Muscle of leg (tissue), 11 donors: ENCODE data around the gene ABCC12. TPM values are rescaled to one million over a fixed set of nuclear protein-coding genes. Genes with fewer than 3 reads are reported as not detected.
A peak's percentile ranks its signal among the peaks of the same experiment; 100 is the strongest.

ENCODE experiments used
- DNase-seq: peaks from one replicate; pipeline ENCODE4 v3.0.0; 2013
- H3K27ac ChIP-seq: one replicate; pipeline ENCODE4 v1.5.1; 2013; ENCODE audit warnings: mild to moderate bottlenecking, low read length, control low read depth
- H3K27me3 ChIP-seq: one replicate; pipeline ENCODE4 v1.6.1; 2013; ENCODE audit warnings: low read length; ENCODE audit not compliant: control insufficient read depth, insufficient read depth
- H3K36me3 ChIP-seq: one replicate; pipeline ENCODE4 v1.6.1; 2013; ENCODE audit warnings: low read length; ENCODE audit not compliant: control insufficient read depth, insufficient read depth
- H3K4me1 ChIP-seq: one replicate; pipeline ENCODE4 v1.6.1; 2013; ENCODE audit warnings: low read length; ENCODE audit not compliant: control insufficient read depth, insufficient read depth
- H3K4me3 ChIP-seq: one replicate; pipeline ENCODE4 v1.5.1; 2013; ENCODE audit warnings: low read length, control low read depth
- H3K9me3 ChIP-seq: replicated peaks from 2 replicates; pipeline ENCODE4 v1.6.1; 2013; ENCODE audit warnings: low read depth, low read length; ENCODE audit not compliant: control insufficient read depth
- WGBS: methylation state at CpG from one replicate; pipeline ENCODE4 v1.1.5; 2013; ENCODE audit warnings: missing lambda C conversion rate; ENCODE audit not compliant: insufficient coverage; 5-methylcytosine and 5-hydroxymethylcytosine counted together
- polyA plus RNA-seq, 8 donors: library from polyadenylated mRNA; unstranded; fragments of 120-200 nt; gene quantifications; one replicate each; pipeline versions ENCODE4 v1.2.1 to v1.2.3, GENCODE V29; 2013; ENCODE audit warnings: inconsistent platforms in 1 of 8, low replicate concordance in 1 of 8; ENCODE audit not compliant: insufficient read length in 8 of 8, insufficient read depth in 1 of 8
- total RNA-seq: library from RNA; stranded (reverse); fragments of 120-200 nt; gene quantifications from one replicate; pipeline ENCODE4 v1.2.4, GENCODE V29; 2013

ABCC12 gene
- total and polyA plus RNA-seq, 9 donors, result 0.12 to 0.66 (median 0.33) TPM

DNA sequence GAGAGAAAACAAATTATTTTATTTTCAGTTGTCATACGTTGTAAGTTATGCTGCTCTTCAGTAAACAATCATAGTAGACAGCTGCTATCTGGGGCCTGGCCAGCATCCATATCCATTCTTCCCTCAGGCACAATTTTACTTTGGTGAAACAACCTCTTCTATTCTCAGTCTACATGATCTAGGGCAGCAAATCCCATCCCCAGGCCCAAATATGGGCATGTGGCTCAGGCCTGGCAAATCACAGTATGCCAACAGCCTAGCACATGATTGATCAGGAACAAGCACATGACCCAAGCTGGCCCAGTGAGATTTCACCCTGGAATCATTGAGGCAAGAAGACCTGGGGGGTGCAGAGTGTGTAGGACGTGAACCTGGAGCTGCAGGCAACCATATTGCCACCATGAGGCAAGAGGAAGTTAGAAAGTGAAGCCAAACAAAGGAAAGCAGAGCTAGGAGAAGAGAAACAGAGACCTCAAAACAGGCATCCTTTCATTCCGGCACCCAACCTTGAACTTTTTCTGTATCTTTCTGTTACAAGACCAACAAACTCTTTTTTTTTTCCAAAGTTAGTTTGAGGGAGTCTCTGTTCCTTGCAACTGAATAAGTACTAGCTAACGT, 10.3 kb upstream of the ABCC12 start:
- Histone ChIP-seq H3K4me1 (peaks cover 8% of the 10 kb centered on the region), H3K27me3 (no peaks in the 10 kb centered on the region), H3K36me3 (no peaks in the 10 kb centered on the region), H3K4me3 (no peak overlapping the region), H3K27ac (no peak overlapping the region), H3K9me3 (no peaks in the 10 kb centered on the region)
- DNase-seq, result no peak
- 75% methylated on average over 3 of the region's 4 CpGs for WGBS

DNA sequence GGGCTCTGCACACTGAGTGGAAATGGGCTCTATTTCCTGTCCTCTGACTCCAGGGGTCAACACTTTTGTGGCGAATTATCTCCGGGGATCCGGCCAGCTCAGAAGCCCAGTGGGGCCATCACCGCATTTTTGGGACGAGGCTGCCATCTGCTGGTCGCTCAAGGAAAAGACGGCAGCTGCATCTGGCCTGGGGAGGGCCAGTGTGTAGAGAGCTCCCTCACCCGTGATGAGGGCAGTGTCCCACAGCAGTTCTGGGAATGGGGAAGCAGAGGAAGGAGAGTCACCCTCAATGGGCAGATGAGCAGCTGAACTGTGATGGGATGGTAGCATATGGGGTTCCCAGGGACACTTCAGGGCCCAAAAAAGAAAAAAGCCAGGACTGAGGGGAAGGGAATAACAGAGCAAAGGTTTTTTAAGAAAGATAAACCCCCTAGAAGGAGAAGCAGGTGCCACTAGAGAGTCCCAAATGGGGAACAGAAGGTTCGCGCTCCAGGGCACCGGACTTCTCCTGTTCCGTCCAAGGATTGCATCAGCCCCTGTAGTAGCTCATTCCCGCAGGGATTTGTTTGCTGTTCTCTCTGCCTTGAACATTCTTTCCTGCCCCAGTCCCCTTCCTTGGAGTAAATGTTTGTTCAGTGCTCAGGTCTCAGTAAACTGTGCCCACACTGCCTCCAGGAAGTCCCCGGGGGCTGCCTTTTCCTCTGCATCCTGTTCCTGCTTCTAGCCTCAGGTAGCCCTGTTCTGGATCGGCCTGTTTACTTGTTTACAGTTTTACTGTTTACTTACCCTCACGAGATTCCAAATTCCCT, 9.3 kb upstream of the ABCC12 start:
- no peak overlapping the region for H3K27ac ChIP-seq
- H3K4me3 ChIP-seq, result no peak overlapping the region

DNA sequence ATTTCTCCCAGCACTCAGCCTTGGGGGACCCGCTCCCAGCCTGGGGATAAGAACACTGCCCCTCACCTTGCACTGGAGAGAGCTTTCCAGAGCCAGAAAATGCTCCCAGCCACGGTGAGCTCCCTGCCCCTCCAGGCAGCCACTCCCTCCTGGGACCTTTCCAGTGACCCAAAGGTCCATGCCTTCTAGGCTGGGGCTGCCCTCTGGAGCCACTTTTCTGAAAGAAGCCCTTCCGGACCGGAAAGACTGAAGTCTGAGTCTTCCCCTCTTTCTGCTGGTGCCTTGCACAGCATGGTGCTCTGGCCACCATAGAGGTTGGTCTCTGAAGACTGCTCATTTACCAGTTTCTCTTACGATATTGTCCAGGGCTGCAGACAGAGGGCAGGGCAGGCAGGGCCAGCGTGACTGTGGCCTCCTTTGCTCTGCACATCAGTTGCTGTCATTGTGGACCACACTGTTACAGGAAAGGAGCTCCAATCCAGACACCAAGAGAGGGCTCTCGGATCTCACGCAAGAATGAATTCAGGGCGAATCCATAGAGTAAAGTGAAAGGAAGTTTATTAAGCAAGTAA, 7.1 kb upstream of the ABCC12 start:
- DNase-seq, result no peak
- no peaks in the 10 kb centered on the region for H3K36me3 ChIP-seq
- H3K27me3 ChIP-seq, result no peaks in the 10 kb centered on the region
- no peaks in the 10 kb centered on the region for H3K9me3 ChIP-seq
- no peak overlapping the region for H3K27ac ChIP-seq
- WGBS, result 81% methylated on average over 9 of the region's 9 CpGs
- H3K4me3 ChIP-seq, result no peak overlapping the region
- peaks cover 8% of the 10 kb centered on the region for H3K4me1 ChIP-seq

More for the DNA sequence above, 9.3 kb upstream of the ABCC12 start:
- Histone ChIP-seq H3K4me1 (peaks cover 8% of the 10 kb centered on the region), H3K36me3 (no peaks in the 10 kb centered on the region), H3K9me3 (no peaks in the 10 kb centered on the region), H3K27me3 (no peaks in the 10 kb centered on the region)
- peak; percentile 64 for DNase-seq
- WGBS, result 21% methylated on average over 14 of the region's 16 CpGs

DNA sequence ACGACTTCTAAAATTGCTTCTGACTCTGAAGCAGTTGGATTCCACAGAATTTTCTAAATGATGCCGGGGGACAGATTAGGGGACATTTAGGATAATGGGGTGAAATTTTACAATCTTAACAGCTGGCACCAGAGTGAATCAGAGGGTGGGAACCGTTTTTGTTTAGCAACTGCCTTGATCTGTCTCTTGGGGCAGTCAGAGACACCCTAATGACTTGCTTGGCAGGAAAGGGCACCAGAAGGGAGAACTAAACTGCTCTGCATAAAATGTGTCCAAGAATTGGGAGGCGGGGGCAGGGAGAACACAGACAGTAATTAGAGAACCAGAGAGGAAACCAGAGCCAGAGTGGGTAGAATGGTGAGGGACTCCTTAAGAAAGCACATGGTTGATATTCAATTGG, 6.1 kb upstream of the ABCC12 start:
- 20% methylated on average over 1 of the region's 4 CpGs for WGBS
- no peaks in the 10 kb centered on the region for H3K36me3 ChIP-seq
- H3K27me3 ChIP-seq, result peaks cover 4% of the 10 kb centered on the region
- no peak for DNase-seq
- peaks cover 8% of the 10 kb centered on the region for H3K4me1 ChIP-seq
- no peak overlapping the region for H3K4me3 ChIP-seq
- no peaks in the 10 kb centered on the region for H3K9me3 ChIP-seq
- no peak overlapping the region for H3K27ac ChIP-seq

DNA sequence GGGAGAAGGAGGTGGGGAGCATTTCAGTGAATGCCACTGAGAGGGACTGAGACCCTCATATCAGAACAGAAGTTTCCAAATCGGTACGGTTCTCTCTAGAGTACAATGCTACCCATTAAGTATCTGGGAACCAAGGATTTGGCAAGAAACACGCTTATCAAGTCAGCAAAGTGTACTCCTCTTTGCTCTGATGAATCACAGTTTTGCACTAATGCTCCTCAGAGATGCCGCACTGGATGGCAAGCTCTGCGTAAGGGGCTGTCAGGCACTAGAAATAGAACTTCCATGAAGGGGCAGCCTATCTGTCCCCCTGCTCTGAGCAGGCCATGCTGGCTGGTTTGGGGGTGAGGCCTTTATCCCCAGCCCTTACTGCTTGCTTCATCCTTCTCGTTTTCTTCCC, 4.8 kb upstream of the ABCC12 start:
- Histone ChIP-seq H3K9me3 (no peaks in the 10 kb centered on the region), H3K27me3 (peaks cover 8% of the 10 kb centered on the region), H3K4me3 (no peak overlapping the region), H3K4me1 (peaks cover 11% of the 10 kb centered on the region), H3K36me3 (no peaks in the 10 kb centered on the region), H3K27ac (no peak overlapping the region)
- no peak for DNase-seq
- 66% methylated on average over 5 of the region's 6 CpGs for WGBS

DNA sequence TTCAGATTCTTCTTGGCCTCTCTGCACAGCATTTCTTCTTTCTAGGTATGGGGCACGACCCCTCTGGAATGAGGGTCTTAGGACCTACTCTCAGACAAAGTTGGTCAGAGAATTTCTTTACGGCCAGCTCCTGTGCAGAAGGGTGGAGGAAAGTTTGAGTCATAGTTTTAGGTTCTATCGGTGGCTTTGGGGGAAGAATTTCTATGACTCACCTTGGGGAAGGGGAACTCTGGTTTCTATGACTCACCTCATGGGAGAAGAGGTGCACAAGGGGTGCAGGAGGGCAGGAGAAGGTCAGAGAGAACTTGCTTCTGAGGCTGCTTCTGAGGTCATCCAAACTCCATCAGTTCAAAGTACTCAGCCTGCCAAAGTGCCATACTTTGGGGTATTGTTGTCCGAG, 2.5 kb upstream of the ABCC12 start:
- 65% methylated on average over 2 of the region's 4 CpGs for WGBS
- Histone ChIP-seq H3K9me3 (no peaks in the 10 kb centered on the region), H3K36me3 (no peaks in the 10 kb centered on the region), H3K27me3 (peaks cover 9% of the 10 kb centered on the region), H3K27ac (no peak overlapping the region), H3K4me1 (peaks cover 7% of the 10 kb centered on the region), H3K4me3 (no peak overlapping the region)
- no peak for DNase-seq

DNA sequence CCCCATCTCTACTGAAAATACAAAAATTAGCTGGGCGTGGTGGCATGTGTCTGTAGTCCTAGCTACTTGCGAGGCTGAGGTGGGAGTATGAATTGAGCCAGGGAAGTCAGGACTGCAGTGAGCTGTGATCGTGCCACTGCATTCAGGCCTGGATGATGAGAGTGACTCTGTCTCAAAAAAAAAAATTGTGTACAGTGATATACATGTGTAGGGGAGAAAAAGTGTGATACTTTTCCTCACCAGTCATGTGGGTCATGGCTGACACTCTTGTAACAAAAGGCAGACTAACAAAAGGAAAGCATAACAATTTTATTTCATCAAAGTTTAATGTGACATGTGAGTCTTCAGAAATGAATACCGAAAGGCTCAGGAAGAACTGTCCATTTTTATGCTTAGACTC, 2.0 kb upstream of the ABCC12 start:
- DNase-seq, result no peak
- H3K4me3 ChIP-seq, result no peak overlapping the region
- no peaks in the 10 kb centered on the region for H3K9me3 ChIP-seq
- H3K27ac ChIP-seq, result no peak overlapping the region
- peaks cover 7% of the 10 kb centered on the region for H3K4me1 ChIP-seq
- H3K27me3 ChIP-seq, result peaks cover 9% of the 10 kb centered on the region
- WGBS, result 71% methylated on average over 4 of the region's 4 CpGs
- H3K36me3 ChIP-seq, result no peaks in the 10 kb centered on the region

DNA sequence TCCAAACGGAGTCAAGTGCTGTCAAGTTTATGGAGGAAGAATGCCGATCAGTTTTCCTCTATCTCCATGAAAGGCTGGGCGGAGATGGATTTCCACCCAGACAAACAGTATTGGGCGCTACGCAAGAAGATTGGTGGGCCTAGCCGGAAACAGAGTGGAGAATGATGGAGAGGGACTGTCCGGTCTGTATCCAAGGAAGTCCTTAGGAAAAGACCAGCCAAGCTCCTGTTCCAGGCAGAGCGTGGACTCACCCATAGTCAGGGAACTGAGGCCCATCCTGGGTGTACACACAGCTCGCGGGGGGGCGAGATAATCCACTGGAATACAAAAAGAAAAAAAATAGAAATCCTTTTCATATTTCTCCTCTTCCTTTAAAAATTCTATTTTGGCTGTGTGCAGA, 1.5 kb upstream of the ABCC12 start:
- no peak for DNase-seq
- Histone ChIP-seq H3K27ac (no peak overlapping the region), H3K36me3 (no peaks in the 10 kb centered on the region), H3K27me3 (peaks cover 9% of the 10 kb centered on the region), H3K4me1 (peaks cover 7% of the 10 kb centered on the region), H3K9me3 (no peaks in the 10 kb centered on the region), H3K4me3 (no peak overlapping the region)
- WGBS, result 96% methylated on average over 4 of the region's 11 CpGs

DNA sequence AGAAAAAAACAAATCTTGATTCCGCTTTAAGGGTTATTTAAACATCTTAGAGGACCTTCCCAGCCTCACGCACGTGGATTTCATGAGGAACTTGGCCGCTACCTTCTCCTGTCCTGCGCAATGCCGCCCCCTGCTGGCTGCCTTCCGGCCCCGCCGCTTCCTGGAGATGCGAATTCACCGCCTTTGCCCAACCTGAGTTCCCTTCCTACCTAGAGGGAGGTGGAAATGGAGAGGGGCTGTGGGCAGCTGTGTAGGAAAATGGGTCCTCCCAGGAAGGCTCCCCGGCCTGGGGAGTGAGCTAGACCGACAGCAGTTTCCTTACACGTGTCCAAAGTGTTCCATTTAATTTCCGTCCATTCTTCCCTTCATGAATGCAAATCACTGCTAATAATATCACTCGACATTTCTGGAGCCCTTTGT, 1.0 kb upstream of the ABCC12 start:
- Histone ChIP-seq H3K4me3 (no peak overlapping the region), H3K27me3 (peaks cover 9% of the 10 kb centered on the region), H3K36me3 (no peaks in the 10 kb centered on the region), H3K4me1 (peaks cover 7% of the 10 kb centered on the region), H3K27ac (no peak overlapping the region), H3K9me3 (no peaks in the 10 kb centered on the region)
- DNase-seq, result peak; percentile 79
- 22% methylated on average over 8 of the region's 16 CpGs for WGBS

DNA sequence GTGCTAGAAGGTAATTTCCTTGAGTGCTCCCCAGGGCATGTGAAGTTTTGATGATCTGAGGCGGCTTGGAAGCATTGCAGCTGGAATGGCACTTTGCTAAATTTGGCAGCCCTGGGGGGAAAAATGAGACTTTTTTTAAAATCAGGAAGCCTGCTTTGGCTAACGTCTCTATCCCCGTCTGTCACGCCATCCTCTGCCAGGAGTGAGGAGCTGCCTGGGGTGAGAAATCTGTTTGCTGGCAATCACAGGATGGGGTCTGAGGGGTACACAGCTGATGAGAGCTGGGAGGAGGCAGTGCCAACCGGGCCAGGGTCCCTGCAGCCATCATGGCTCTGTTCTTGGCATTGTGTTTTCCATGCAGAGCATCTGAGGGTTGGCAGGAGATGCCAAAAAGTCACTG, 2.0 kb downstream of the ABCC12 start:
- DNase-seq, result peak; percentile 24
- 22% methylated on average over 4 of the region's 5 CpGs for WGBS
- Histone ChIP-seq H3K9me3 (peaks cover 2% of the 10 kb centered on the region), H3K27me3 (peaks cover 9% of the 10 kb centered on the region), H3K36me3 (no peaks in the 10 kb centered on the region), H3K4me3 (no peak overlapping the region), H3K4me1 (peaks cover 7% of the 10 kb centered on the region), H3K27ac (no peak overlapping the region)
